Measurements from ENCODE around the gene BARD1. TPM values are rescaled to one million over a fixed set of nuclear protein-coding genes. Genes with fewer than 3 reads are reported as not detected.
"Not testable (repeated sequence)": the region's sequence is repeated elsewhere in the genome, so short reads cannot be mapped to it uniquely, and the experiment has no call there.

Gene BARD1
- total and polyA plus RNA-seq, 2 experiments from 2014 or later, result 7.7 to 11.8 TPM

GRCh38 chr2:214801068-214801467 is 8.4 kb downstream of the BARD1 start:
- in situ Hi-C loops (cut with MboI), result loop anchor here (25.0 kb wide), 1 partner anchor 1136 kb away; no protein-coding TSS in a partner anchor
- no peaks in the 10 kb centered on the region for H3K36me3 ChIP-seq (ENCODE audit: low read depth)
- no peaks in the 10 kb centered on the region for H3K9me2 ChIP-seq (ENCODE audit: insufficient read depth)
- peaks cover 99% of the 10 kb centered on the region for H3K79me2 ChIP-seq (ENCODE audit: insufficient read depth)
- no peak overlapping the region for H3K27ac ChIP-seq
- H2AFZ ChIP-seq, result no peak overlapping the region
- H3K4me1 ChIP-seq (ENCODE audit: insufficient read depth), result peaks cover 3% of the 10 kb centered on the region; the same call in 1 of the 2 replicates
- DNase-seq, result no peak
- H3K4me3 ChIP-seq, result no peak overlapping the region
- no peaks in the 10 kb centered on the region for H3K9me3 ChIP-seq (ENCODE audit: low read depth)
- H4K20me1 ChIP-seq (ENCODE audit: insufficient read depth), result no peaks in the 10 kb centered on the region
- no peak overlapping the region for H3K4me2 ChIP-seq (ENCODE audit: unreplicated experiment)
- no peaks in the 10 kb centered on the region for H3F3A ChIP-seq (ENCODE audit: insufficient read depth)
- H3K27me3 ChIP-seq (replicated peaks; ENCODE audit: insufficient read depth), result no peaks in the 10 kb centered on the region
- no peak overlapping the region for H3K9ac ChIP-seq
- WGBS, 2 experiments (ENCODE audit: low coverage in 1 of 2, low lambda C conversion rate in 2 of 2, missing lambda C conversion rate in 2 of 2), result 99 to 100% methylated on average over 2 of the region's 2 CpGs
- no peak for TF ChIP-seq EZH2 (IDR thresholded peaks at IDR 0.05; ENCODE audit: insufficient read depth, poor library complexity, severe bottlenecking)
- no peak for TF ChIP-seq EZH2phosphoT487 (IDR thresholded peaks at IDR 0.05; ENCODE audit: insufficient read depth, low read depth)

- in situ Hi-C loops (cut with MboI), result loop anchor here (25.0 kb wide), 1 partner anchor 1137 kb away; no protein-coding TSS in a partner anchor
- Histone ChIP-seq H3K9me2 (ENCODE audit: insufficient read depth) (no peaks in the 10 kb centered on the region), H3K4me1 (ENCODE audit: insufficient read depth) (peaks cover 3% of the 10 kb centered on the region; the same call in 1 of the 2 replicates), H3F3A (ENCODE audit: insufficient read depth) (no peaks in the 10 kb centered on the region), H3K36me3 (ENCODE audit: low read depth) (no peaks in the 10 kb centered on the region), H4K20me1 (ENCODE audit: insufficient read depth) (no peaks in the 10 kb centered on the region), H3K9ac (no peak overlapping the region), H3K4me2 (ENCODE audit: unreplicated experiment) (no peak overlapping the region), H3K9me3 (ENCODE audit: low read depth) (no peaks in the 10 kb centered on the region), H3K27me3 (replicated peaks; ENCODE audit: insufficient read depth) (no peaks in the 10 kb centered on the region), H3K79me2 (ENCODE audit: insufficient read depth) (peaks cover 97% of the 10 kb centered on the region), H3K4me3 (no peak overlapping the region), H3K27ac (no peak overlapping the region), H2AFZ (no peak overlapping the region)
- no peak for DNase-seq
- TF ChIP-seq EZH2 (IDR thresholded peaks at IDR 0.05; ENCODE audit: insufficient read depth, poor library complexity, severe bottlenecking) (no peak), EZH2phosphoT487 (IDR thresholded peaks at IDR 0.05; ENCODE audit: insufficient read depth, low read depth) (no peak)
- WGBS, 2 experiments (ENCODE audit: low coverage in 1 of 2, low lambda C conversion rate in 2 of 2, missing lambda C conversion rate in 2 of 2), result 93 to 100% methylated on average over 3 of the region's 3 CpGs
Observed at GRCh38 chr2:214800180-214800579, 9.3 kb downstream of the BARD1 start.

- in situ Hi-C loops (cut with MboI), result no loop called here
- no peaks in the 10 kb centered on the region for H3K9me3 ChIP-seq (ENCODE audit: low read depth)
- H3K36me3 ChIP-seq (ENCODE audit: low read depth), result no peaks in the 10 kb centered on the region
- no peak overlapping the region for H2AFZ ChIP-seq
- no peaks in the 10 kb centered on the region for H3K27me3 ChIP-seq (replicated peaks; ENCODE audit: insufficient read depth)
- H3K9ac ChIP-seq, result no peak overlapping the region
- no peak overlapping the region for H3K4me2 ChIP-seq (ENCODE audit: unreplicated experiment)
- H3K79me2 ChIP-seq (ENCODE audit: insufficient read depth), result peaks cover 65% of the 10 kb centered on the region
- no peak for TF ChIP-seq EZH2 (IDR thresholded peaks at IDR 0.05; ENCODE audit: insufficient read depth, poor library complexity, severe bottlenecking)
- no peak for DNase-seq
- no peak overlapping the region for H3K27ac ChIP-seq
- no peaks in the 10 kb centered on the region for H3F3A ChIP-seq (ENCODE audit: insufficient read depth)
- no peak overlapping the region for H3K4me3 ChIP-seq
- H4K20me1 ChIP-seq (ENCODE audit: insufficient read depth), result no peaks in the 10 kb centered on the region
- H3K9me2 ChIP-seq (ENCODE audit: insufficient read depth), result no peaks in the 10 kb centered on the region
- WGBS, 2 experiments (ENCODE audit: low coverage in 1 of 2, low lambda C conversion rate in 2 of 2, missing lambda C conversion rate in 2 of 2), result 95 to 100% methylated on average over 1 of the region's 1 CpG
- peaks cover 3% of the 10 kb centered on the region; the same call in 1 of the 2 replicates for H3K4me1 ChIP-seq (ENCODE audit: insufficient read depth)
Observed at GRCh38 chr2:214796911-214797310, 12.6 kb downstream of the BARD1 start.

- H3K27ac ChIP-seq; in situ Hi-C loops (cut with MboI); H3K9ac ChIP-seq; H3K4me1 ChIP-seq (ENCODE audit: insufficient read depth); H3K9me3 ChIP-seq (ENCODE audit: low read depth); H3K36me3 ChIP-seq (ENCODE audit: low read depth); H3K4me3 ChIP-seq; H3K27me3 ChIP-seq (replicated peaks; ENCODE audit: insufficient read depth); H4K20me1 ChIP-seq (ENCODE audit: insufficient read depth); H3K4me2 ChIP-seq (ENCODE audit: unreplicated experiment); H2AFZ ChIP-seq; DNase-seq; H3K9me2 ChIP-seq (ENCODE audit: insufficient read depth); H3F3A ChIP-seq (ENCODE audit: insufficient read depth): not testable (repeated sequence)
- 95 to 100% methylated on average over 1 of the region's 1 CpG for WGBS, 2 experiments (ENCODE audit: low coverage in 1 of 2, low lambda C conversion rate in 2 of 2, missing lambda C conversion rate in 2 of 2)
- peaks cover 29% of the 10 kb centered on the region; the same call in 1 of the 2 replicates for H3K79me2 ChIP-seq (ENCODE audit: insufficient read depth)
Observed at GRCh38 chr2:214783181-214783580, 26.3 kb downstream of the BARD1 start.

GRCh38 chr2:214782671-214783070 is 26.8 kb downstream of the BARD1 start:
- Histone ChIP-seq H3K9me2 (ENCODE audit: insufficient read depth) (no peaks in the 10 kb centered on the region), H3K27ac (no peak overlapping the region), H3K27me3 (replicated peaks; ENCODE audit: insufficient read depth) (no peaks in the 10 kb centered on the region), H3K4me3 (no peak overlapping the region), H2AFZ (no peak overlapping the region), H3K9ac (no peak overlapping the region), H3K4me2 (ENCODE audit: unreplicated experiment) (no peak overlapping the region), H3K36me3 (ENCODE audit: low read depth) (peaks cover 6% of the 10 kb centered on the region; the same call in 1 of the 2 replicates), H3F3A (ENCODE audit: insufficient read depth) (no peaks in the 10 kb centered on the region), H3K9me3 (ENCODE audit: low read depth) (no peaks in the 10 kb centered on the region), H4K20me1 (ENCODE audit: insufficient read depth) (no peaks in the 10 kb centered on the region), H3K4me1 (ENCODE audit: insufficient read depth) (no peaks in the 10 kb centered on the region), H3K79me2 (ENCODE audit: insufficient read depth) (peaks cover 25% of the 10 kb centered on the region; the same call in 1 of the 2 replicates)
- 93 to 96% methylated on average over 1 of the region's 1 CpG for WGBS, 2 experiments (ENCODE audit: low coverage in 1 of 2, low lambda C conversion rate in 2 of 2, missing lambda C conversion rate in 2 of 2)
- no peak for TF ChIP-seq EZH2 (IDR thresholded peaks at IDR 0.05; ENCODE audit: insufficient read depth, poor library complexity, severe bottlenecking)
- no peak for TF ChIP-seq EZH2phosphoT487 (IDR thresholded peaks at IDR 0.05; ENCODE audit: insufficient read depth, low read depth)
- DNase-seq, result no peak
- in situ Hi-C loops (cut with MboI), result no loop called here
